HUES48 (cell line): ENCODE results near the gene USP13.

Experiments used
- H3K27ac ChIP-seq: one replicate; pipeline ENCODE4 v1.7.0; 2013; ENCODE audit warnings: low read depth, low read length, inconsistent platforms
- H3K27me3 ChIP-seq: 2 replicates; pipeline ENCODE4 v1.6.1; 2013; ENCODE audit warnings: mild to moderate bottlenecking, low read length; ENCODE audit not compliant: control insufficient read depth, insufficient read depth
- H3K36me3 ChIP-seq: 2 replicates; pipeline ENCODE4 v1.6.1; 2013; ENCODE audit warnings: low read length; ENCODE audit not compliant: control insufficient read depth, insufficient read depth
- H3K4me1 ChIP-seq: 2 replicates; pipeline ENCODE4 v1.6.1; 2013; ENCODE audit warnings: mild to moderate bottlenecking, low read length; ENCODE audit not compliant: control insufficient read depth, insufficient read depth
- H3K4me3 ChIP-seq: 2 replicates; pipeline ENCODE4 v1.5.1; 2013; ENCODE audit warnings: mild to moderate bottlenecking, low read depth, low read length
- H3K9ac ChIP-seq: 2 replicates; pipeline ENCODE4 v1.6.1; 2013; ENCODE audit warnings: mild to moderate bottlenecking, low read depth, low read length, moderate library complexity
- H3K9me3 ChIP-seq: 2 replicates; pipeline ENCODE4 v1.6.1; 2013; ENCODE audit warnings: low read length; ENCODE audit not compliant: control insufficient read depth, insufficient read depth

USP13 gene

GRCh38 chr3:179660872-179661271 lies 8.0 kb downstream of the USP13 start:
- no peak overlapping the region for H3K4me3 ChIP-seq
- H3K9me3 ChIP-seq = no peaks in the 10 kb centered on the region
- H3K27ac ChIP-seq = no peak overlapping the region
- no peaks in the 10 kb centered on the region for H3K27me3 ChIP-seq
- H3K36me3 ChIP-seq = no peaks in the 10 kb centered on the region
- no peak overlapping the region for H3K9ac ChIP-seq
- peaks cover 16% of the 10 kb centered on the region for H3K4me1 ChIP-seq

- H3K4me1 ChIP-seq = peaks cover 25% of the 10 kb centered on the region
- no peaks in the 10 kb centered on the region for H3K36me3 ChIP-seq
- H3K27me3 ChIP-seq = no peaks in the 10 kb centered on the region
- no peak overlapping the region for H3K27ac ChIP-seq
- no peak overlapping the region for H3K4me3 ChIP-seq
- no peaks in the 10 kb centered on the region for H3K9me3 ChIP-seq
- H3K9ac ChIP-seq = no peak overlapping the region
Observed at GRCh38 chr3:179661777-179662176, 8.9 kb downstream of the USP13 start.

- no peaks in the 10 kb centered on the region for H3K9me3 ChIP-seq
- H3K4me1 ChIP-seq = peaks cover 28% of the 10 kb centered on the region
- H3K9ac ChIP-seq = no peak overlapping the region
- no peaks in the 10 kb centered on the region for H3K27me3 ChIP-seq
- no peaks in the 10 kb centered on the region for H3K36me3 ChIP-seq
- H3K27ac ChIP-seq = no peak overlapping the region
- no peak overlapping the region for H3K4me3 ChIP-seq
Observed at GRCh38 chr3:179663093-179663492, 10.3 kb downstream of the USP13 start.

- no peaks in the 10 kb centered on the region for H3K27me3 ChIP-seq
- H3K9me3 ChIP-seq = no peaks in the 10 kb centered on the region
- H3K4me3 ChIP-seq = no peak overlapping the region
- H3K36me3 ChIP-seq = no peaks in the 10 kb centered on the region
- H3K27ac ChIP-seq = peak overlapping the region; percentile 46
- H3K4me1 ChIP-seq = peaks cover 21% of the 10 kb centered on the region
- H3K9ac ChIP-seq = no peak overlapping the region
Observed at GRCh38 chr3:179666030-179666429, 13.2 kb downstream of the USP13 start.

GRCh38 chr3:179666436-179667035 lies 13.7 kb downstream of the USP13 start:
- H3K4me1 ChIP-seq = peaks cover 21% of the 10 kb centered on the region
- no peaks in the 10 kb centered on the region for H3K27me3 ChIP-seq
- H3K4me3 ChIP-seq = no peak overlapping the region
- peak overlapping the region; percentile 46 for H3K27ac ChIP-seq
- H3K36me3 ChIP-seq = no peaks in the 10 kb centered on the region
- H3K9ac ChIP-seq = no peak overlapping the region
- H3K9me3 ChIP-seq = no peaks in the 10 kb centered on the region

- H3K36me3 ChIP-seq = no peaks in the 10 kb centered on the region
- no peak overlapping the region for H3K9ac ChIP-seq
- H3K4me1 ChIP-seq = peaks cover 29% of the 10 kb centered on the region
- H3K9me3 ChIP-seq = no peaks in the 10 kb centered on the region
- no peak overlapping the region for H3K27ac ChIP-seq
- H3K27me3 ChIP-seq = no peaks in the 10 kb centered on the region
- H3K4me3 ChIP-seq = no peak overlapping the region
Observed at GRCh38 chr3:179668429-179668828, 15.6 kb downstream of the USP13 start.

GRCh38 chr3:179670311-179670710 lies 17.5 kb downstream of the USP13 start:
- no peak overlapping the region for H3K9ac ChIP-seq
- H3K4me3 ChIP-seq = no peak overlapping the region
- H3K27me3 ChIP-seq = no peaks in the 10 kb centered on the region
- no peaks in the 10 kb centered on the region for H3K9me3 ChIP-seq
- no peaks in the 10 kb centered on the region for H3K36me3 ChIP-seq
- H3K27ac ChIP-seq = no peak overlapping the region
- peaks cover 31% of the 10 kb centered on the region for H3K4me1 ChIP-seq

GRCh38 chr3:179671309-179671708 lies 18.5 kb downstream of the USP13 start:
- no peak overlapping the region for H3K9ac ChIP-seq
- H3K4me3 ChIP-seq = no peak overlapping the region
- no peaks in the 10 kb centered on the region for H3K36me3 ChIP-seq
- H3K9me3 ChIP-seq = no peaks in the 10 kb centered on the region
- H3K4me1 ChIP-seq = peaks cover 26% of the 10 kb centered on the region
- no peak overlapping the region for H3K27ac ChIP-seq
- no peaks in the 10 kb centered on the region for H3K27me3 ChIP-seq

GRCh38 chr3:179671747-179672242 lies 19.0 kb downstream of the USP13 start:
- Histone ChIP-seq H3K27me3 (no peaks in the 10 kb centered on the region), H3K9me3 (no peaks in the 10 kb centered on the region), H3K9ac (no peak overlapping the region), H3K4me3 (no peak overlapping the region), H3K27ac (peak overlapping the region; percentile 0), H3K36me3 (no peaks in the 10 kb centered on the region), H3K4me1 (peaks cover 21% of the 10 kb centered on the region)

- H3K9ac ChIP-seq = no peak overlapping the region
- H3K27me3 ChIP-seq = no peaks in the 10 kb centered on the region
- H3K4me3 ChIP-seq = no peak overlapping the region
- no peaks in the 10 kb centered on the region for H3K9me3 ChIP-seq
- no peak overlapping the region for H3K27ac ChIP-seq
- H3K36me3 ChIP-seq = no peaks in the 10 kb centered on the region
- peaks cover 18% of the 10 kb centered on the region; the same call in 1 of the 2 replicates for H3K4me1 ChIP-seq
Observed at GRCh38 chr3:179672918-179673317, 20.1 kb downstream of the USP13 start.

GRCh38 chr3:179673523-179673922 lies 20.7 kb downstream of the USP13 start:
- no peaks in the 10 kb centered on the region for H3K36me3 ChIP-seq
- H3K4me1 ChIP-seq = peaks cover 18% of the 10 kb centered on the region; the same call in 1 of the 2 replicates
- H3K27ac ChIP-seq = no peak overlapping the region
- no peak overlapping the region for H3K4me3 ChIP-seq
- no peaks in the 10 kb centered on the region for H3K9me3 ChIP-seq
- H3K27me3 ChIP-seq = no peaks in the 10 kb centered on the region
- H3K9ac ChIP-seq = no peak overlapping the region
